ENCODE measurements around the gene NIP7. TPM values are rescaled to one million over a fixed set of nuclear protein-coding genes. Genes with fewer than 3 reads are reported as not detected.

NIP7 gene
- total RNA-seq, 1 experiment from 2014 or later, result 62.1 TPM

GRCh38 chr16:69327585-69328310 is 11.8 kb upstream of the NIP7 start:
- Mint-ChIP-seq H3K9me3 (ENCODE audit: unreplicated experiment) (no peaks in the 10 kb centered on the region), H3K4me3 (ENCODE audit: unreplicated experiment) (peak overlapping the region; percentile 81), H3K27me3 (ENCODE audit: insufficient read depth, unreplicated experiment) (no peaks in the 10 kb centered on the region), H3K27ac (ENCODE audit: low read depth, unreplicated experiment) (no peak overlapping the region), H3K36me3 (ENCODE audit: insufficient read depth, unreplicated experiment) (peaks cover 81% of the 10 kb centered on the region), H3K4me1 (ENCODE audit: insufficient read depth, unreplicated experiment) (peaks cover 24% of the 10 kb centered on the region)
- DNase-seq (ENCODE audit: unreplicated experiment), result no peak
- intact Hi-C loops (cut with micrococcal nuclease), result no loop called here
- BruUV-seq (replicated peaks), result no TSS peak
- TF ChIP-seq, protein P1, sequence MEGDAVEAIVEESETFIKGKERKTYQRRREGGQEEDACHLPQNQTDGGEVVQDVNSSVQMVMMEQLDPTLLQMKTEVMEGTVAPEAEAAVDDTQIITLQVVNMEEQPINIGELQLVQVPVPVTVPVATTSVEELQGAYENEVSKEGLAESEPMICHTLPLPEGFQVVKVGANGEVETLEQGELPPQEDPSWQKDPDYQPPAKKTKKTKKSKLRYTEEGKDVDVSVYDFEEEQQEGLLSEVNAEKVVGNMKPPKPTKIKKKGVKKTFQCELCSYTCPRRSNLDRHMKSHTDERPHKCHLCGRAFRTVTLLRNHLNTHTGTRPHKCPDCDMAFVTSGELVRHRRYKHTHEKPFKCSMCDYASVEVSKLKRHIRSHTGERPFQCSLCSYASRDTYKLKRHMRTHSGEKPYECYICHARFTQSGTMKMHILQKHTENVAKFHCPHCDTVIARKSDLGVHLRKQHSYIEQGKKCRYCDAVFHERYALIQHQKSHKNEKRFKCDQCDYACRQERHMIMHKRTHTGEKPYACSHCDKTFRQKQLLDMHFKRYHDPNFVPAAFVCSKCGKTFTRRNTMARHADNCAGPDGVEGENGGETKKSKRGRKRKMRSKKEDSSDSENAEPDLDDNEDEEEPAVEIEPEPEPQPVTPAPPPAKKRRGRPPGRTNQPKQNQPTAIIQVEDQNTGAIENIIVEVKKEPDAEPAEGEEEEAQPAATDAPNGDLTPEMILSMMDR (IDR thresholded peaks at IDR 0.05; ENCODE audit: unreplicated experiment), result no peak
- CTCF ChIA-PET, result interaction anchor here (0.5 to 0.6 kb wide), 4 partner anchors 16 to 1951 kb away, joined by 3 to 6 read pairs (median 4); no protein-coding TSS in a partner anchor
- POLR2A ChIA-PET, result interaction anchor here (0.7 to 9.0 kb wide), 5 partner anchors 12 to 237 kb away, joined by 3 to 114 read pairs (median 4); partner anchors contain the start of genes CHTF8, COG8, NIP7 and UTP4

DNA sequence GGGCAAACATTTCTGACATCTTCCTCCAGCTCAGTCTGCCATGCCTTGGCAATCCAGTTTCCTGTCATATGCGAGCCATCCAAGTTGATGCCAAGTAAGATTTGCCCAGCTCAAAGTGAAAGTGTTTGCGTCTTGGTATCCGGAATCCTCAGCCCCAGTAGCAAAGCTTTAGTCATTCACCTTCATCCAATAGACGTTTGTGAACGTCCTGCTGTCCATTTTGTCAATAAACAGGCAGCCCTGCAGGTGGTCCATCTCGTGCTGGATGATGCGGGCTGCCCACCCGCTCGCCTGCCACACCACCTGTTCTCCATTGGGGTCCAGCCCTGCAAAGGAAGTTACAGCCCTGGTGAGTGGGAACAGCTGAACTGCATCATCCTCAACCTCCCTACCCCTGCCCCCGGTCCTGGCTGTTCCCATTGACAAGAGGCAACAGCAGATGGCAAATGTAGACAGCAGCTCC is 10.7 kb upstream of the NIP7 start:
- H3K27ac Mint-ChIP-seq (ENCODE audit: low read depth, unreplicated experiment), result peak overlapping the region; percentile 35
- POLR2A ChIA-PET, result interaction anchor here (0.6 to 9.0 kb wide), 15 partner anchors 11 to 1469 kb away, joined by 3 to 114 read pairs (median 4); partner anchors contain the start of genes CHTF8, COG8, NIP7 and SNTB2
- TF ChIP-seq, protein P1 (IDR thresholded peaks at IDR 0.05; ENCODE audit: unreplicated experiment), result no peak
- intact Hi-C loops (cut with micrococcal nuclease), result no loop called here
- H3K9me3 Mint-ChIP-seq (ENCODE audit: unreplicated experiment), result no peaks in the 10 kb centered on the region
- no peaks in the 10 kb centered on the region for H3K27me3 Mint-ChIP-seq (ENCODE audit: insufficient read depth, unreplicated experiment)
- peak; percentile 70 for DNase-seq (ENCODE audit: unreplicated experiment)
- CTCF ChIA-PET, result interaction anchor here (0.7 to 1.5 kb wide), 5 partner anchors 10 to 330 kb away, joined by 3 to 5 read pairs (median 3); no protein-coding TSS in a partner anchor
- H3K36me3 Mint-ChIP-seq (ENCODE audit: insufficient read depth, unreplicated experiment), result peaks cover 81% of the 10 kb centered on the region
- H3K4me1 Mint-ChIP-seq (ENCODE audit: insufficient read depth, unreplicated experiment), result peaks cover 24% of the 10 kb centered on the region
- peak overlapping the region; percentile 81 for H3K4me3 Mint-ChIP-seq (ENCODE audit: unreplicated experiment)
- BruUV-seq (replicated peaks), result no TSS peak

- no TSS peak for BruUV-seq (replicated peaks)
- Mint-ChIP-seq H3K27me3 (ENCODE audit: insufficient read depth, unreplicated experiment) (no peaks in the 10 kb centered on the region), H3K4me3 (ENCODE audit: unreplicated experiment) (peak overlapping the region; percentile 81), H3K36me3 (ENCODE audit: insufficient read depth, unreplicated experiment) (peaks cover 81% of the 10 kb centered on the region), H3K9me3 (ENCODE audit: unreplicated experiment) (no peaks in the 10 kb centered on the region), H3K27ac (ENCODE audit: low read depth, unreplicated experiment) (peak overlapping the region; percentile 35), H3K4me1 (ENCODE audit: insufficient read depth, unreplicated experiment) (peaks cover 24% of the 10 kb centered on the region)
- intact Hi-C loops (cut with micrococcal nuclease), result loop anchor here (1.0 kb wide), 1 partner anchor 10 kb away; the partner anchor contains the start of genes COG8 and NIP7
- peak; percentile 21 for DNase-seq (ENCODE audit: unreplicated experiment)
- TF ChIP-seq, protein P1 (IDR thresholded peaks at IDR 0.05; ENCODE audit: unreplicated experiment), result no peak
- CTCF ChIA-PET, result interaction anchor here (0.6 to 1.5 kb wide), 7 partner anchors 9 to 329 kb away, joined by 3 to 5 read pairs (median 3); no protein-coding TSS in a partner anchor
- POLR2A ChIA-PET, result interaction anchor here (0.5 to 9.0 kb wide), 19 partner anchors 9 to 1445 kb away, joined by 3 to 114 read pairs (median 4); partner anchors contain the start of genes COG8, NIP7, NRN1L and SNTB2
Observed at GRCh38 chr16:69329369-69330285, 9.9 kb upstream of the NIP7 start.

All from MCF 10A (cell line).